Body of pancreas (tissue), 4 donors: ENCODE measurements around the gene CNTLN.

Experiments
- POLR2A ChIP-seq, 3 donors: fragments of 450-650 bp; IDR thresholded peaks; one replicate each; pipeline ENCODE4 v1.6.1; 2016; ENCODE audit warnings: antibody characterized with exemption in 3 of 3, mild to moderate bottlenecking in 2 of 3
- TF ChIP-seq, protein P1 (sequence below), 7 experiments: fragments of 450-650 bp in 4 of 7; fragments of 200-600 bp in 3 of 7; sonication (generic) in 3 of 7; IDR thresholded peaks; one replicate each; pipeline ENCODE4 v1.5.1; 2016 to 2019; ENCODE audit warnings: antibody characterized with exemption in 7 of 7

DNA sequence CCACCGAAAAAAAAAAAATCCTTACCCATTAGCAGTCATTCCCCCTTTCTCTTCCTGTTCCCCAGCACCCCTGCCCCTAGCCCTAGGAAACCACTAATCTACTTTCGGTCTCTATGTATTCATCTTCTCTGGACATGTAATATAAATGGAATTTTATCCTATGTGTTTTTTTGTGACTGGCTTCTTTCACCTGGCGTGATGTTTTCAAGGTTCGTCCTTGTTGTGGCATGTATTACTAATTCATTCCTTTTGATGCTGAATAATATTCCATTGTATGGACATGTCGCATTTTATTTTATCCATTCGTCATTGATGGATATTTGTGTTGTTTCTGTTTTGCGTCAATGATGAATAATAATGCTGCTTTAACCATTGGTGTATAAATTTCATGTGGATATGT lies 401.2 kb downstream of the CNTLN start:
- TF ChIP-seq POLR2A (IDR thresholded peaks at IDR 0.05) = no peak
- TF ChIP-seq, protein P1, sequence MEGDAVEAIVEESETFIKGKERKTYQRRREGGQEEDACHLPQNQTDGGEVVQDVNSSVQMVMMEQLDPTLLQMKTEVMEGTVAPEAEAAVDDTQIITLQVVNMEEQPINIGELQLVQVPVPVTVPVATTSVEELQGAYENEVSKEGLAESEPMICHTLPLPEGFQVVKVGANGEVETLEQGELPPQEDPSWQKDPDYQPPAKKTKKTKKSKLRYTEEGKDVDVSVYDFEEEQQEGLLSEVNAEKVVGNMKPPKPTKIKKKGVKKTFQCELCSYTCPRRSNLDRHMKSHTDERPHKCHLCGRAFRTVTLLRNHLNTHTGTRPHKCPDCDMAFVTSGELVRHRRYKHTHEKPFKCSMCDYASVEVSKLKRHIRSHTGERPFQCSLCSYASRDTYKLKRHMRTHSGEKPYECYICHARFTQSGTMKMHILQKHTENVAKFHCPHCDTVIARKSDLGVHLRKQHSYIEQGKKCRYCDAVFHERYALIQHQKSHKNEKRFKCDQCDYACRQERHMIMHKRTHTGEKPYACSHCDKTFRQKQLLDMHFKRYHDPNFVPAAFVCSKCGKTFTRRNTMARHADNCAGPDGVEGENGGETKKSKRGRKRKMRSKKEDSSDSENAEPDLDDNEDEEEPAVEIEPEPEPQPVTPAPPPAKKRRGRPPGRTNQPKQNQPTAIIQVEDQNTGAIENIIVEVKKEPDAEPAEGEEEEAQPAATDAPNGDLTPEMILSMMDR (IDR thresholded peaks at IDR 0.05) = no peak
